Ishikawa (cell line): ENCODE results near the gene MAOB.

Experiments
- CEBPB ChIP-seq: IDR thresholded peaks from 2 replicates; pipeline ENCODE4 v1.6.1; 2012
- EP300 ChIP-seq: IDR thresholded peaks from 2 replicates; pipeline ENCODE4 v1.6.1; 2012; ENCODE audit warnings: borderline replicate concordance
- REST ChIP-seq: IDR thresholded peaks from 2 replicates; pipeline ENCODE4 v1.6.1; 2012; ENCODE audit warnings: low read depth, mild to moderate bottlenecking
- TEAD4 ChIP-seq: IDR thresholded peaks from 2 replicates; pipeline ENCODE4 v1.6.1; 2012

- TF ChIP-seq CEBPB (no peak), REST (no peak), EP300 (no peak), TEAD4 (no peak)
These were observed 5.6 kb downstream of the MAOB start for GRCh38 chrX:43876680-43877079.
